Tibial nerve (tissue), 4 donors: ENCODE measurements around the gene EFNB2. TPM values are rescaled to one million over a fixed set of nuclear protein-coding genes. Genes with fewer than 3 reads are reported as not detected.

ENCODE experiments used
- DNase-seq, 2 donors: peaks; one replicate each; pipeline ENCODE4 v3.0.0-alpha.2; 2019; ENCODE audit warnings: low spot score in 2 of 2
- H3K27ac ChIP-seq, 4 donors: fragments of 200-600 bp; sonication (generic) in 3 of 4; one replicate each; pipeline ENCODE4 v1.5.1; 2017 to 2019; ENCODE audit warnings: mild to moderate bottlenecking in 1 of 4
- H3K27me3 ChIP-seq, 2 donors: fragments of 200-600 bp; sonication (generic) in 1 of 2; one replicate each; pipeline versions ENCODE4 v1.5.1 to v1.6.0; 2017 to 2019
- H3K36me3 ChIP-seq, 3 donors: fragments of 200-600 bp; sonication (generic); one replicate each; pipeline ENCODE4 v1.5.1; 2018 to 2019
- H3K4me1 ChIP-seq, 4 donors: fragments of 200-600 bp; sonication (generic) in 3 of 4; one replicate each; pipeline ENCODE4 v1.5.1; 2017 to 2019
- H3K4me3 ChIP-seq, 4 donors: fragments of 200-600 bp; sonication (generic) in 3 of 4; one replicate each; pipeline ENCODE4 v1.5.1; 2017 to 2019; ENCODE audit warnings: mild to moderate bottlenecking in 1 of 4, moderate library complexity in 1 of 4
- H3K9me3 ChIP-seq, 4 donors: fragments of 200-600 bp; sonication (generic) in 3 of 4; one replicate each; pipeline ENCODE4 v1.5.1; 2017 to 2019
- EP300 ChIP-seq, 2 donors: sonication (generic); formaldehyde crosslinking; IDR thresholded peaks; one replicate each; pipeline ENCODE4 v1.6.1; 2017; ENCODE audit warnings: antibody characterized with exemption in 2 of 2, mild to moderate bottlenecking in 1 of 2
- POLR2A ChIP-seq, 2 donors: fragments of 450-650 bp; IDR thresholded peaks; one replicate each; pipeline ENCODE4 v1.6.1; 2017; ENCODE audit warnings: antibody characterized with exemption in 2 of 2, mild to moderate bottlenecking in 2 of 2, moderate library complexity in 2 of 2
- WGBS, 2 donors: methylation state at CpG; one replicate each; pipeline ENCODE4 v1.1.5; 2018; 5-methylcytosine and 5-hydroxymethylcytosine counted together
- total RNA-seq, 4 donors: library from RNA; depleted of rRNA; stranded (reverse); fragments of >200 nt; gene quantifications; one replicate each; pipeline ENCODE4 v1.1.0, GENCODE V29; 2016
- TF ChIP-seq, protein P1 (sequence below), 5 experiments: fragments of 200-600 bp in 3 of 5; fragments of 450-650 bp in 2 of 5; sonication (generic) in 3 of 5; IDR thresholded peaks; one replicate each; pipeline ENCODE4 v1.5.1; 2016 to 2019; ENCODE audit warnings: antibody characterized with exemption in 5 of 5, mild to moderate bottlenecking in 3 of 5, moderate library complexity in 2 of 5

Gene EFNB2
- total RNA-seq, 4 donors from 2014 or later = 12.6 to 20.8 (median 18.3) TPM

DNA sequence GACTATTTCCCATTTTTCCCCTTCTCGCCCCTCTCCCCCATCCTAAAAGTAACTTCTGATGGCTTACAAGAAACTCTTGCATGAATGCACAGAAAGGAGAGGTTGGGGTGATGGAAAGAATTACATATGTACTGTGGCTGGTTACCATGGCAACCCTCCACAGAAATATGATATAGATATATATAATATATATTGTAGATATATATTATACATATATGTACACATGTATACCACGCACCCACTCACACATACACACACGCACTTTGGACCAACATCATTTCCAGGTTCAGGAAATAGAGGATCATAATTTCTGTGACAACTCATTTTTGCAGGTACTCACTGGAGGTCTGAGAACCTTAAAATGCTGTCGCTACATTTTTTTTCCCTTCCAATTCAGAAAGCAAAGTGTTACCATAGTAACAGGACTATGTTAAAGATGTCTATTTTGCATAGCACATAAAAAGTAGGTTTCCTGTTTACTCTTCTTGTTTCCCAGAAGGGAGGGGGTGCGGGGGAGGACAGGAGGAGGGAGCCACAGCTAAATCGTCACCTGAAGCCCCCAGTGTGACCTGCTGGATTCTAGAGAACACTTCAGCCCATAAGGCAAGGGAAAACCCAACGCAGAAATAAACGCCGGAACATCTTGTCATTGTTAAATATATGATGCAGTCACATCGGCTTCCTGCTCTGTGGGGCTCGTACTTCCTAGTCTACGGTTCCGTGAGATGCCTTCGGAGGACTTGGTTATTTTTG is 44.7 kb downstream of the EFNB2 start:
- Histone ChIP-seq H3K36me3 (peaks cover 0 to 22% (median 0%) of the 10 kb centered on the region in 3 donors), H3K4me3 (peak overlapping the region in 1 of 4 donors; percentile 2), H3K27ac (peak overlapping the region in 2 of 4 donors; percentile 77 to 81), H3K9me3 (no peaks in the 10 kb centered on the region), H3K4me1 (peaks cover 0 to 34% (median 16%) of the 10 kb centered on the region in 4 donors), H3K27me3 (no peaks in the 10 kb centered on the region)
- DNase-seq = no peak
- WGBS, 2 donors = 56 to 58% methylated on average over 14 of the region's 14 CpGs
- no peak for TF ChIP-seq EP300 (IDR thresholded peaks at IDR 0.05)
- no peak for TF ChIP-seq POLR2A (IDR thresholded peaks at IDR 0.05)
- TF ChIP-seq, protein P1, sequence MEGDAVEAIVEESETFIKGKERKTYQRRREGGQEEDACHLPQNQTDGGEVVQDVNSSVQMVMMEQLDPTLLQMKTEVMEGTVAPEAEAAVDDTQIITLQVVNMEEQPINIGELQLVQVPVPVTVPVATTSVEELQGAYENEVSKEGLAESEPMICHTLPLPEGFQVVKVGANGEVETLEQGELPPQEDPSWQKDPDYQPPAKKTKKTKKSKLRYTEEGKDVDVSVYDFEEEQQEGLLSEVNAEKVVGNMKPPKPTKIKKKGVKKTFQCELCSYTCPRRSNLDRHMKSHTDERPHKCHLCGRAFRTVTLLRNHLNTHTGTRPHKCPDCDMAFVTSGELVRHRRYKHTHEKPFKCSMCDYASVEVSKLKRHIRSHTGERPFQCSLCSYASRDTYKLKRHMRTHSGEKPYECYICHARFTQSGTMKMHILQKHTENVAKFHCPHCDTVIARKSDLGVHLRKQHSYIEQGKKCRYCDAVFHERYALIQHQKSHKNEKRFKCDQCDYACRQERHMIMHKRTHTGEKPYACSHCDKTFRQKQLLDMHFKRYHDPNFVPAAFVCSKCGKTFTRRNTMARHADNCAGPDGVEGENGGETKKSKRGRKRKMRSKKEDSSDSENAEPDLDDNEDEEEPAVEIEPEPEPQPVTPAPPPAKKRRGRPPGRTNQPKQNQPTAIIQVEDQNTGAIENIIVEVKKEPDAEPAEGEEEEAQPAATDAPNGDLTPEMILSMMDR (IDR thresholded peaks at IDR 0.05) = no peak

DNA sequence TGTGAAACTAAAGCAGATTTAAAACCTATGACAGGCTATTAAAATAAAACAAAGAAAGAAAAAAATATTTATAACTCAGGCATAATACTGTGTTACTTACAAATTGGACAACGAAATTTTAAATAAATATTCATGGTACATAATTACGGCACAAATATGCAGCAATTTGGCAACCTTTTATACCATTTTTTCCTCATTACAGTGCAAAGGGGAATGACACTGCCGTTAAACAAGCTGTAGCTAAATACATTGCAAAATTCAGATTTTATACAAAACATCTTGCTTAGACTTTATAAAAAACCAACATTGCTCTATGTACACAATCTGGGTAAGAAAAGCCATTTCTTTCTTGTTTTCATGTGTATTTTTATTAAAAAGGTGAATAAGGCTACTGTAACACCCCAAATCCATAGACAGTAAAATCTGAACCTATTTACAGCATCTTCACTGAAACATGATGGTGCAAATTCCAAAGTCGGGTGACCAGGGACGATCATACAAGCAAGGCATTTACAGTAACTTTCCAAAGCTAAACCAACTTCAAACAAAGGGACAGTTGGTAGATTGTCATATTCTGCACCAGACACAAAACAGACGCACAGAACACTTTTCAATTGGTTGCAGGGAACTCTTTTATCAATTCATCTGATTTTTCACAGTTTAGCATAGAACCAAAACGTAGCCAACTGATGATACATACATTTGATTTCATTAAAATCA is 45.5 kb downstream of the EFNB2 start:
- no peak for DNase-seq
- TF ChIP-seq EP300 (IDR thresholded peaks at IDR 0.05) (no peak), POLR2A (IDR thresholded peaks at IDR 0.05) (no peak)
- TF ChIP-seq, protein P1 (IDR thresholded peaks at IDR 0.05) = no peak
- H3K4me1 ChIP-seq = peaks cover 0 to 40% (median 14%) of the 10 kb centered on the region in 4 donors
- no peak overlapping the region for H3K4me3 ChIP-seq
- H3K27me3 ChIP-seq = no peaks in the 10 kb centered on the region
- H3K9me3 ChIP-seq = no peaks in the 10 kb centered on the region
- H3K36me3 ChIP-seq = peaks cover 0 to 22% (median 0%) of the 10 kb centered on the region in 3 donors
- WGBS, 2 donors = 61 to 64% methylated on average over 7 of the region's 7 CpGs
- H3K27ac ChIP-seq = peak overlapping the region in 1 of 4 donors; percentile 30

DNA sequence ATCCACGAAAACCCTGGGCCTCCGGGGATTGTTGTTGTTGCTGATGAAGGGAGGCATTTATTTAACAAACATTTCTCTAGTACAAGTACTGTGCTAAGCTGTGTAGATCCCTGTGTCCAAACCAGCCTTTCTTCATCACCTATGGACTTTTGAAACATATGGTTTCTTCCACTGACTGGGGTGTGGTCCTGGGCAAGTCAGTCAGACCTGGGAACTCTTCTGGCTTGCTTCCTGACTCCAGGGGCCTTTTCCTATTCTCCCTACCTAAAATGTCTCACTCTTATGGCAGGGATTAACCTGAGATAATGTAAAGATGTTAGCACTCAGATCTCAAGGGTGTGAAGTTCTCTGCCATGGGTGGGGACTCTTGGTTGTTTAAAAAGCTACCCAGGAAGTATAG is 46.8 kb downstream of the EFNB2 start:
- Histone ChIP-seq H3K9me3 (no peaks in the 10 kb centered on the region), H3K4me3 (no peak overlapping the region), H3K4me1 (peaks cover 0 to 43% (median 14%) of the 10 kb centered on the region in 4 donors), H3K27ac (no peak overlapping the region), H3K27me3 (no peaks in the 10 kb centered on the region), H3K36me3 (peaks cover 0 to 18% (median 0%) of the 10 kb centered on the region in 3 donors)
- DNase-seq = no peak
- TF ChIP-seq, protein P1 (IDR thresholded peaks at IDR 0.05) = no peak
- TF ChIP-seq EP300 (IDR thresholded peaks at IDR 0.05) = no peak
- no peak for TF ChIP-seq POLR2A (IDR thresholded peaks at IDR 0.05)
- 82 to 88% methylated on average over 2 of the region's 2 CpGs for WGBS, 2 donors

DNA sequence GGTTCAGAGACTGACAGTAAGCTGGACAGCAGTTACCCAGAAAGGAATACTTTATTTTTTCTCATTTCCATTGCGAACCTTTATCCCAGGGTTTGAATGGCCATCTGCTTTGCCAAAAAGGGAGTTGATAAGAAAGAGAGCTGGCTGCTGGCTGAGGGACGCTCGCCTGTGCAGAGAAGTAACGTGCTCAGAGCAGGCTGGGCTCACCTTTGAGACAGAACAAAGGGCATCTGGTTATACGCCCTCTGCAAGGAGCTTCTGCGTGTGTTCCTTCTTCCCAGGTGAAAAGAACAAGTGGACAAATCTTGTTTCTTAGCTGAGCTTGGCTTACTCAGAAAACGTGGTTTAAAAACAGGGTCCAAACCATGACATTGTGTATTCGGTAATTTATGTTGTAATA is 47.4 kb downstream of the EFNB2 start:
- 90 to 91% methylated on average over 8 of the region's 8 CpGs for WGBS, 2 donors
- no peak for DNase-seq
- no peak overlapping the region for H3K4me3 ChIP-seq
- H3K27ac ChIP-seq = no peak overlapping the region
- peaks cover 0 to 12% (median 0%) of the 10 kb centered on the region in 3 donors for H3K36me3 ChIP-seq
- H3K4me1 ChIP-seq = peaks cover 0 to 41% (median 14%) of the 10 kb centered on the region in 4 donors
- no peaks in the 10 kb centered on the region for H3K9me3 ChIP-seq
- TF ChIP-seq EP300 (IDR thresholded peaks at IDR 0.05) (no peak), POLR2A (IDR thresholded peaks at IDR 0.05) (no peak)
- TF ChIP-seq, protein P1 (IDR thresholded peaks at IDR 0.05) = no peak
- no peaks in the 10 kb centered on the region for H3K27me3 ChIP-seq

DNA sequence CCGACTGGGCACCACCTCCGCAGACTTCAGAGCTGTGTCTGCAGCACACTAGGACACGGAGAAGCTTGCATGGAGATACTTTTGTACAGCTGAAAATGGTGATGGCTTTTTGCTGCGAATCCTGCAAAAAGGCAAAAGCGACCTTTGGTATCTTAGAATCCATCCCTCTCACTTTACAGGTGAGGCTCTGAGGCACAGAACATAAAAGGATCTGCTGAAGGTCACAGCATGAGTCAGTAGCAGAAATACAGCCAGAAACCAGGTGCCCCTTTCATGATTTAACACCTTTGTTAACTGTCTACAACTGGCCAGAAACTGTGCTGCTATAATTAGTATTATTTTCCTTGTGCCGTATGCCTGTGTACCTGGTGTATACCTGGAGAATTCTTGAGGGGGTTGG is 48.3 kb downstream of the EFNB2 start:
- DNase-seq = no peak
- Histone ChIP-seq H3K36me3 (peaks cover 0 to 2% (median 0%) of the 10 kb centered on the region in 3 donors), H3K27me3 (no peaks in the 10 kb centered on the region), H3K9me3 (peaks cover 0 to 5% (median 0%) of the 10 kb centered on the region in 4 donors), H3K4me1 (peaks cover 0 to 32% (median 10%) of the 10 kb centered on the region in 4 donors), H3K4me3 (no peak overlapping the region), H3K27ac (no peak overlapping the region)
- WGBS, 2 donors = 93 to 96% methylated on average over 6 of the region's 6 CpGs
- TF ChIP-seq POLR2A (IDR thresholded peaks at IDR 0.05) (no peak), EP300 (IDR thresholded peaks at IDR 0.05) (no peak)
- TF ChIP-seq, protein P1 (IDR thresholded peaks at IDR 0.05) = no peak
